SK-N-SH treated with all-trans-retinoic acid at 6 μM for 48 hours (cell line): ENCODE data around the gene TBC1D9.

ENCODE experiments used
- ATAC-seq: fragments of 200-7000 bp; cut with Tn5 transposase; 3 replicates; pipeline ENCODE4 v1.9.1; 2020; ENCODE audit warnings: mild to moderate bottlenecking, moderate library complexity
- ARNTL ChIP-seq: fragments of 450-650 bp; formaldehyde crosslinking; IDR thresholded peaks from 2 replicates; pipeline ENCODE4 v1.5.0; 2020; ENCODE audit warnings: low read depth, mild to moderate bottlenecking, moderate library complexity, borderline replicate concordance
- BACH2 ChIP-seq: fragments of 250-450 bp; sonication (Bioruptor Pico); IDR thresholded peaks from 2 replicates; pipeline ENCODE4 v1.9.0; 2021; ENCODE audit warnings: mild to moderate bottlenecking, borderline replicate concordance
- CREB5 ChIP-seq: fragments of 250-450 bp; sonication (Bioruptor Pico); IDR thresholded peaks from 2 replicates; pipeline ENCODE4 v1.5.1; 2020; ENCODE audit warnings: low read depth, mild to moderate bottlenecking, moderate library complexity
- CSDC2 ChIP-seq: fragments of 250-450 bp; sonication (Bioruptor Pico); IDR thresholded peaks from 2 replicates; pipeline ENCODE4 v1.5.0; 2020; ENCODE audit warnings: mild to moderate bottlenecking, moderate library complexity
- CSRNP3 ChIP-seq: fragments of 250-450 bp; sonication (Bioruptor Pico); IDR thresholded peaks from 2 replicates; pipeline ENCODE4 v1.5.1; 2021; ENCODE audit warnings: mild to moderate bottlenecking, moderate library complexity
- ESRRG ChIP-seq: fragments of 250-450 bp; sonication (Bioruptor Pico); IDR thresholded peaks from 2 replicates; pipeline ENCODE4 v1.6.1; 2021; ENCODE audit warnings: mild to moderate bottlenecking
- GLIS3 ChIP-seq: fragments of 250-450 bp; sonication (Bioruptor Pico); IDR thresholded peaks from 2 replicates; pipeline ENCODE4 v1.5.0; 2020; ENCODE audit warnings: mild to moderate bottlenecking, moderate library complexity
- ISL1 ChIP-seq: fragments of 250-450 bp; sonication (Bioruptor Pico); IDR thresholded peaks from 2 replicates; pipeline ENCODE4 v2.1.2; 2022; ENCODE audit warnings: mild to moderate bottlenecking, moderate library complexity
- OSR1 ChIP-seq: fragments of 250-450 bp; sonication (Bioruptor Pico); IDR thresholded peaks from 2 replicates; pipeline ENCODE4 v1.8.0; 2022; ENCODE audit warnings: moderate library complexity, mild to moderate bottlenecking, inconsistent platforms
- PATZ1 ChIP-seq: fragments of 250-450 bp; sonication (Bioruptor Pico); IDR thresholded peaks from 2 replicates; pipeline ENCODE4 v1.8.0; 2020; ENCODE audit warnings: mild to moderate bottlenecking, moderate library complexity, borderline replicate concordance
- POU6F1 ChIP-seq: fragments of 250-450 bp; sonication (Bioruptor Pico); IDR thresholded peaks from 2 replicates; pipeline ENCODE4 v1.8.0; 2021; ENCODE audit warnings: low read depth, mild to moderate bottlenecking, moderate library complexity, borderline replicate concordance
- PPARA ChIP-seq: fragments of 250-450 bp; sonication (Bioruptor Pico); IDR thresholded peaks from 2 replicates; pipeline ENCODE4 v1.5.0; 2020; ENCODE audit warnings: mild to moderate bottlenecking, borderline replicate concordance
- RARB ChIP-seq: fragments of 250-450 bp; sonication (Bioruptor Pico); IDR thresholded peaks from 2 replicates; pipeline ENCODE4 v1.8.0; 2021; ENCODE audit warnings: mild to moderate bottlenecking, moderate library complexity
- SNAI2 ChIP-seq: fragments of 250-450 bp; sonication (Bioruptor Pico); IDR thresholded peaks from 2 replicates; pipeline ENCODE4 v1.5.0; 2020; ENCODE audit warnings: mild to moderate bottlenecking, moderate library complexity
- TCF4 ChIP-seq: fragments of 250-450 bp; sonication (Bioruptor Pico); IDR thresholded peaks from 2 replicates; pipeline ENCODE4 v1.8.0; 2021; ENCODE audit warnings: mild to moderate bottlenecking, moderate library complexity, borderline replicate concordance
- TOX ChIP-seq: fragments of 250-450 bp; sonication (Bioruptor Pico); IDR thresholded peaks from 2 replicates; pipeline ENCODE4 v1.8.0; 2021; ENCODE audit warnings: mild to moderate bottlenecking, moderate library complexity, borderline replicate concordance
- TSHZ2 ChIP-seq: fragments of 250-450 bp; sonication (Bioruptor Pico); IDR thresholded peaks from 2 replicates; pipeline ENCODE4 v1.5.0; 2020; ENCODE audit warnings: mild to moderate bottlenecking, moderate library complexity
- ZC3H10 ChIP-seq: fragments of 250-450 bp; sonication (Bioruptor Pico); IDR thresholded peaks from 2 replicates; pipeline ENCODE4 v1.5.1; 2021; ENCODE audit warnings: mild to moderate bottlenecking, moderate library complexity
- ZFP3 ChIP-seq: fragments of 250-450 bp; sonication (Bioruptor Pico); IDR thresholded peaks from 2 replicates; pipeline ENCODE4 v1.5.0; 2020; ENCODE audit warnings: mild to moderate bottlenecking, moderate library complexity
- ZFP30 ChIP-seq: fragments of 450-650 bp; formaldehyde crosslinking; IDR thresholded peaks from 2 replicates; pipeline ENCODE4 v1.5.0; 2022; ENCODE audit warnings: mild to moderate bottlenecking, moderate library complexity
- ZNF565 ChIP-seq: fragments of 450-650 bp; formaldehyde crosslinking; conservative IDR thresholded peaks from 2 replicates; pipeline ENCODE4 v1.5.0; 2020; ENCODE audit warnings: low read depth, mild to moderate bottlenecking, moderate library complexity
- ZNF70 ChIP-seq: fragments of 450-650 bp; formaldehyde crosslinking; IDR thresholded peaks from 2 replicates; pipeline ENCODE4 v1.5.0; 2020; ENCODE audit warnings: mild to moderate bottlenecking, moderate library complexity
- ZNF8 ChIP-seq: fragments of 450-650 bp; formaldehyde crosslinking; IDR thresholded peaks from 2 replicates; pipeline ENCODE4 v1.5.0; 2020; ENCODE audit warnings: mild to moderate bottlenecking, moderate library complexity

The TBC1D9 gene

GRCh38 chr4:140717313-140717712 lies 38.9 kb downstream of the TBC1D9 start:
- TF ChIP-seq TOX (peak; percentile 71; the same call in 1 of the 2 replicates), SNAI2 (CRISPR knock-in tag) (no peak), PATZ1 (peak; percentile 59), GLIS3 (CRISPR knock-in tag) (no peak), ZNF70 (CRISPR knock-in tag) (no peak), BACH2 (CRISPR knock-in tag) (no peak), ZNF8 (CRISPR knock-in tag) (no peak), ZNF565 (CRISPR knock-in tag) (no peak), ZFP30 (CRISPR knock-in tag) (no peak), PPARA (no peak), CSRNP3 (no peak), ARNTL (CRISPR knock-in tag) (no peak), ZC3H10 (CRISPR knock-in tag) (peak; percentile 62; the same call in 1 of the 2 replicates), CSDC2 (CRISPR knock-in tag) (no peak), TSHZ2 (CRISPR knock-in tag) (no peak), ESRRG (no peak), RARB (CRISPR knock-in tag) (no peak), ZFP3 (CRISPR knock-in tag) (no peak), ISL1 (CRISPR knock-in tag) (peak; percentile 91), CREB5 (CRISPR knock-in tag) (peak; percentile 75; the same call in 1 of the 2 replicates), TCF4 (CRISPR knock-in tag) (no peak), OSR1 (CRISPR knock-in tag) (no peak), POU6F1 (CRISPR knock-in tag) (no peak)
- ATAC-seq, result peak; percentile 65

GRCh38 chr4:140715119-140715518 lies 41.1 kb downstream of the TBC1D9 start:
- no peak for ATAC-seq
- no peak for TF ChIP-seq TOX
- no peak for TF ChIP-seq ISL1 (CRISPR knock-in tag)
- no peak for TF ChIP-seq ARNTL (CRISPR knock-in tag)
- TF ChIP-seq CSDC2 (CRISPR knock-in tag), result no peak
- TF ChIP-seq ZNF70 (CRISPR knock-in tag), result no peak
- TF ChIP-seq TCF4 (CRISPR knock-in tag), result no peak
- no peak for TF ChIP-seq RARB (CRISPR knock-in tag)
- TF ChIP-seq ZNF8 (CRISPR knock-in tag), result no peak
- TF ChIP-seq, all 23 proteins: peak for 0

GRCh38 chr4:140711910-140712309 lies 44.3 kb downstream of the TBC1D9 start:
- ATAC-seq, result no peak
- TF ChIP-seq RARB (CRISPR knock-in tag) (no peak), GLIS3 (CRISPR knock-in tag) (no peak), PATZ1 (no peak), BACH2 (CRISPR knock-in tag) (no peak), ZC3H10 (CRISPR knock-in tag) (no peak), ZNF8 (CRISPR knock-in tag) (no peak), CSDC2 (CRISPR knock-in tag) (no peak), ARNTL (CRISPR knock-in tag) (no peak), ISL1 (CRISPR knock-in tag) (no peak), ZNF70 (CRISPR knock-in tag) (no peak), TCF4 (CRISPR knock-in tag) (no peak), TSHZ2 (CRISPR knock-in tag) (no peak), SNAI2 (CRISPR knock-in tag) (no peak), ZFP30 (CRISPR knock-in tag) (no peak), OSR1 (CRISPR knock-in tag) (no peak)
